ENCODE data around the gene SHC1. TPM values are rescaled to one million over a fixed set of nuclear protein-coding genes. Genes with fewer than 3 reads are reported as not detected.

SHC1 gene
- total RNA-seq, 3 donors from 2014 or later (not counting 1 experiment from before 2014, with no cell fraction given): 94.6 to 112 (median 96.8) TPM

GRCh38 chr1:154967331-154967950 lies 3.1 kb downstream of the SHC1 start:
- intact Hi-C loops (cut with micrococcal nuclease): no loop called here
- ATAC-seq: no peak
- 91% methylated on average over 5 of the region's 5 CpGs for WGBS (ENCODE audit: insufficient coverage)
- H3K36me3 Mint-ChIP-seq: no peaks in the 10 kb centered on the region
- no peaks in the 10 kb centered on the region for H3K9me3 Mint-ChIP-seq
- peak overlapping the region in 1 of 2 donors; percentile 38 for H3K27ac Mint-ChIP-seq
- no peak for TF ChIP-seq CTCF (IDR thresholded peaks at IDR 0.05)
- peaks cover 17 to 50% of the 10 kb centered on the region in 2 donors for H3K4me1 Mint-ChIP-seq
- DNase-seq: no peak
- Histone ChIP-seq H3K36me3 (ENCODE audit: control insufficient read depth, insufficient read depth, low read length) (peaks cover 52% of the 10 kb centered on the region), H3K4me1 (ENCODE audit: control insufficient read depth, insufficient read depth, low read length) (peaks cover 27% of the 10 kb centered on the region), H3K9me3 (ENCODE audit: control insufficient read depth, insufficient read depth, low read length) (no peaks in the 10 kb centered on the region), H3K27ac (ENCODE audit: low read length) (no peak overlapping the region), H3K27me3 (ENCODE audit: control insufficient read depth, insufficient read depth, low read length) (no peaks in the 10 kb centered on the region), H3K4me3 (ENCODE audit: low read length) (no peak overlapping the region)
- no peaks in the 10 kb centered on the region for H3K27me3 Mint-ChIP-seq (ENCODE audit: low read depth in 2 of 2)
- no peak overlapping the region for H3K4me3 Mint-ChIP-seq

GRCh38 chr1:154966111-154966510 lies 4.4 kb downstream of the SHC1 start:
- H3K4me3 ChIP-seq (ENCODE audit: low read length): no peak overlapping the region
- H3K4me1 Mint-ChIP-seq: peaks cover 13 to 47% of the 10 kb centered on the region in 2 donors
- no peak overlapping the region for H3K27ac ChIP-seq (ENCODE audit: low read length)
- H3K27ac Mint-ChIP-seq: peak overlapping the region in 1 of 2 donors; percentile 40
- TF ChIP-seq CTCF (IDR thresholded peaks at IDR 0.05): no peak
- H3K4me1 ChIP-seq (ENCODE audit: control insufficient read depth, insufficient read depth, low read length): peaks cover 24% of the 10 kb centered on the region
- no peaks in the 10 kb centered on the region for H3K36me3 Mint-ChIP-seq
- H3K27me3 Mint-ChIP-seq (ENCODE audit: low read depth in 2 of 2): no peaks in the 10 kb centered on the region
- H3K36me3 ChIP-seq (ENCODE audit: control insufficient read depth, insufficient read depth, low read length): peaks cover 52% of the 10 kb centered on the region
- WGBS (ENCODE audit: insufficient coverage): 98% methylated on average over 6 of the region's 7 CpGs
- intact Hi-C loops (cut with micrococcal nuclease): no loop called here
- no peak for ATAC-seq
- H3K9me3 ChIP-seq (ENCODE audit: control insufficient read depth, insufficient read depth, low read length): no peaks in the 10 kb centered on the region
- H3K9me3 Mint-ChIP-seq: no peaks in the 10 kb centered on the region
- no peak for DNase-seq
- no peaks in the 10 kb centered on the region for H3K27me3 ChIP-seq (ENCODE audit: control insufficient read depth, insufficient read depth, low read length)
- no peak overlapping the region for H3K4me3 Mint-ChIP-seq

- peaks cover 23 to 41% of the 10 kb centered on the region in 2 donors for H3K4me1 Mint-ChIP-seq
- no peak for TF ChIP-seq CTCF (IDR thresholded peaks at IDR 0.05)
- DNase-seq: no peak
- Histone ChIP-seq H3K9me3 (ENCODE audit: control insufficient read depth, insufficient read depth, low read length) (no peaks in the 10 kb centered on the region), H3K4me1 (ENCODE audit: control insufficient read depth, insufficient read depth, low read length) (peaks cover 20% of the 10 kb centered on the region), H3K4me3 (ENCODE audit: low read length) (no peak overlapping the region), H3K27ac (ENCODE audit: low read length) (no peak overlapping the region), H3K27me3 (ENCODE audit: control insufficient read depth, insufficient read depth, low read length) (no peaks in the 10 kb centered on the region), H3K36me3 (ENCODE audit: control insufficient read depth, insufficient read depth, low read length) (peaks cover 55% of the 10 kb centered on the region)
- H3K27ac Mint-ChIP-seq: no peak overlapping the region
- no peak for ATAC-seq
- H3K27me3 Mint-ChIP-seq (ENCODE audit: low read depth in 2 of 2): no peaks in the 10 kb centered on the region
- H3K4me3 Mint-ChIP-seq: no peak overlapping the region
- no peaks in the 10 kb centered on the region for H3K36me3 Mint-ChIP-seq
- intact Hi-C loops (cut with micrococcal nuclease): no loop called here
- H3K9me3 Mint-ChIP-seq: no peaks in the 10 kb centered on the region
- 92% methylated on average over 6 of the region's 6 CpGs for WGBS (ENCODE audit: insufficient coverage)
These were observed 6.2 kb downstream of the SHC1 start for GRCh38 chr1:154964359-154964758.

GRCh38 chr1:154963643-154964042 lies 6.9 kb downstream of the SHC1 start:
- intact Hi-C loops (cut with micrococcal nuclease): no loop called here
- Histone ChIP-seq H3K4me1 (ENCODE audit: control insufficient read depth, insufficient read depth, low read length) (peaks cover 20% of the 10 kb centered on the region), H3K27me3 (ENCODE audit: control insufficient read depth, insufficient read depth, low read length) (no peaks in the 10 kb centered on the region), H3K36me3 (ENCODE audit: control insufficient read depth, insufficient read depth, low read length) (peaks cover 57% of the 10 kb centered on the region), H3K9me3 (ENCODE audit: control insufficient read depth, insufficient read depth, low read length) (no peaks in the 10 kb centered on the region), H3K27ac (ENCODE audit: low read length) (no peak overlapping the region), H3K4me3 (ENCODE audit: low read length) (no peak overlapping the region)
- WGBS (ENCODE audit: insufficient coverage): 98% methylated on average over 8 of the region's 8 CpGs
- H3K27ac Mint-ChIP-seq: no peak overlapping the region
- H3K9me3 Mint-ChIP-seq: no peaks in the 10 kb centered on the region
- TF ChIP-seq CTCF (IDR thresholded peaks at IDR 0.05): no peak
- H3K27me3 Mint-ChIP-seq (ENCODE audit: low read depth in 2 of 2): no peaks in the 10 kb centered on the region
- no peaks in the 10 kb centered on the region for H3K36me3 Mint-ChIP-seq
- no peak overlapping the region for H3K4me3 Mint-ChIP-seq
- ATAC-seq (no peak), DNase-seq (no peak)
- H3K4me1 Mint-ChIP-seq: peaks cover 23 to 35% of the 10 kb centered on the region in 2 donors
